Prostate gland (tissue), 2 donors: Measurements from ENCODE around the gene ISY1.

Source experiments
- POLR2AphosphoS5 ChIP-seq: sonication (generic); formaldehyde crosslinking; IDR thresholded peaks from one replicate; pipeline ENCODE4 v1.6.1; 2017; ENCODE audit warnings: antibody characterized with exemption
- TF ChIP-seq, protein P1 (sequence below), 4 experiments: fragments of 200-600 bp in 2 of 4; fragments of 450-650 bp in 2 of 4; sonication (generic) in 2 of 4; IDR thresholded peaks; 1 replicate in 3 of 4; 2 replicates in 1 of 4; pipeline ENCODE4 v1.5.1; 2016 to 2019; ENCODE audit warnings: antibody characterized with exemption in 4 of 4, mild to moderate bottlenecking in 2 of 4, moderate library complexity in 2 of 4

DNA sequence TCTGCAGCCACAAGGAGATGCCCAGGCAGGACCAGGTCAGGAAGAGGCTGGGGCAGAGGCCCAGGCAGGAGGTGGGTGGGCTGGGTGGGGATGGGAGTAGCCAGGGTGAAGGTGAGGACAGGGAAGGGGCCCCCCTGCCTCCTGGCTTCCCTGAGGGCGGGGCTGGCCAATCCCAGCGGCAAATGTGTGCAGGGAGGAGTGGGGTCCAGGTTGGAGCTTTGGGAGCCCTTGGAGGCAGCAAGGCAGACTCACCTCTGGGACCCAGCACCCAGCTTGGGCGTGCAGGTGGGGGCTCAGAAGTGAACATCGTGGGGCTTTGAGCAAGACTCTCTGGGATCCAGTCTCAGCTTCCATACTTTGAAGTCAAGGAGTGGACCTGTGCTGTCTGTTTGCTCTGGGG is 75.0 kb downstream of the ISY1 start:
- TF ChIP-seq, protein P1, sequence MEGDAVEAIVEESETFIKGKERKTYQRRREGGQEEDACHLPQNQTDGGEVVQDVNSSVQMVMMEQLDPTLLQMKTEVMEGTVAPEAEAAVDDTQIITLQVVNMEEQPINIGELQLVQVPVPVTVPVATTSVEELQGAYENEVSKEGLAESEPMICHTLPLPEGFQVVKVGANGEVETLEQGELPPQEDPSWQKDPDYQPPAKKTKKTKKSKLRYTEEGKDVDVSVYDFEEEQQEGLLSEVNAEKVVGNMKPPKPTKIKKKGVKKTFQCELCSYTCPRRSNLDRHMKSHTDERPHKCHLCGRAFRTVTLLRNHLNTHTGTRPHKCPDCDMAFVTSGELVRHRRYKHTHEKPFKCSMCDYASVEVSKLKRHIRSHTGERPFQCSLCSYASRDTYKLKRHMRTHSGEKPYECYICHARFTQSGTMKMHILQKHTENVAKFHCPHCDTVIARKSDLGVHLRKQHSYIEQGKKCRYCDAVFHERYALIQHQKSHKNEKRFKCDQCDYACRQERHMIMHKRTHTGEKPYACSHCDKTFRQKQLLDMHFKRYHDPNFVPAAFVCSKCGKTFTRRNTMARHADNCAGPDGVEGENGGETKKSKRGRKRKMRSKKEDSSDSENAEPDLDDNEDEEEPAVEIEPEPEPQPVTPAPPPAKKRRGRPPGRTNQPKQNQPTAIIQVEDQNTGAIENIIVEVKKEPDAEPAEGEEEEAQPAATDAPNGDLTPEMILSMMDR (IDR thresholded peaks at IDR 0.05), result no peak
- TF ChIP-seq POLR2AphosphoS5, result no peak
